ENCODE results near the gene SPATA46. TPM values are rescaled to one million over a fixed set of nuclear protein-coding genes. Genes with fewer than 3 reads are reported as not detected.

Gene SPATA46
- total and polyA plus RNA-seq, 2 experiments from 2014 or later: not detected

DNA sequence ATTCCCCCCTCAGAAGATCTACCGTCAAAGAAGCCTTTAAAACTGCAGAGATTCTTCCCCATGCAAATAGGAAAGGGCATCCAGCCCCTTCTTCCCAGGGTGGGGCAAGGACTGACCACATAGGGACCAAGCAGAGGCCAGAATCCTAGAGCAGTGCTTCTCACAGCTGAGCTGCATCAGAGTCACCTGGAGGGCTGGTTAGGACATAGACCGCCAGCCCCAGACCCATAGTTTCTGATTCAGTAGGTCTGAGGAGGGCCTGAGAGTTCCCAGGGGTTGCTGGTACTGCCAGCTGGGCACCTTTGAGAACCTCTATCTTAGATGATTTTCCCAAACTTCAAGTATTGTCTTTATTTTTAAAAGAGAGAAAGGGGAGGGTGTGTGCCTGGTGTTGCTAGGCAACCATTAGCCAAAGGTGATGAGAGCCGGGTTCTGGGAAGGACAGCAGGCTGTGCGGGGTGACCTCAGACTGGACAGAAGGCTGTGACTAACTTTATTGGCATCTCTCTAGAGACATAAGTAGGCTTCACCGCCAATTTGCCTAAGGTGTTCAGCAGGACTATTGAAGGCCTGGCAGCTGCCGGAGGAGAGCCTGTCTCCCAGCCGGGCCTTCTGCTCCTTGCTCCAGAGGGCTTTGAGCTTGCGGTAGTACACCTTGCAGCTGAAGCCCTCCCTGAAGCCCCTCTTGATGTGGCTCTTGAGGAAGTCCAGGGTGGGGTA, 3.0 kb downstream of the SPATA46 start:
- Histone ChIP-seq H2AFZ (no peak overlapping the region), H3K79me2 (no peaks in the 10 kb centered on the region), H3K4me2 (no peak overlapping the region), H3K9me3 (ENCODE audit: low read depth) (no peaks in the 10 kb centered on the region), H4K20me1 (ENCODE audit: insufficient read depth, poor library complexity, severe bottlenecking) (no peaks in the 10 kb centered on the region), H3K27ac (no peak overlapping the region), H3K4me1 (ENCODE audit: insufficient read depth) (peaks cover 6% of the 10 kb centered on the region), H3K4me3 (no peak overlapping the region), H3K36me3 (replicated peaks; ENCODE audit: insufficient read depth, low read depth) (no peaks in the 10 kb centered on the region), H3K9me2 (replicated peaks; ENCODE audit: insufficient read depth) (no peaks in the 10 kb centered on the region), H3K27me3 (no peaks in the 10 kb centered on the region)
- 72% methylated on average over 8 of the region's 8 CpGs for WGBS (ENCODE audit: low lambda C conversion rate, missing lambda C conversion rate)
- DNase-seq (ENCODE audit: low spot score): no peak
- TF ChIP-seq, protein P1, sequence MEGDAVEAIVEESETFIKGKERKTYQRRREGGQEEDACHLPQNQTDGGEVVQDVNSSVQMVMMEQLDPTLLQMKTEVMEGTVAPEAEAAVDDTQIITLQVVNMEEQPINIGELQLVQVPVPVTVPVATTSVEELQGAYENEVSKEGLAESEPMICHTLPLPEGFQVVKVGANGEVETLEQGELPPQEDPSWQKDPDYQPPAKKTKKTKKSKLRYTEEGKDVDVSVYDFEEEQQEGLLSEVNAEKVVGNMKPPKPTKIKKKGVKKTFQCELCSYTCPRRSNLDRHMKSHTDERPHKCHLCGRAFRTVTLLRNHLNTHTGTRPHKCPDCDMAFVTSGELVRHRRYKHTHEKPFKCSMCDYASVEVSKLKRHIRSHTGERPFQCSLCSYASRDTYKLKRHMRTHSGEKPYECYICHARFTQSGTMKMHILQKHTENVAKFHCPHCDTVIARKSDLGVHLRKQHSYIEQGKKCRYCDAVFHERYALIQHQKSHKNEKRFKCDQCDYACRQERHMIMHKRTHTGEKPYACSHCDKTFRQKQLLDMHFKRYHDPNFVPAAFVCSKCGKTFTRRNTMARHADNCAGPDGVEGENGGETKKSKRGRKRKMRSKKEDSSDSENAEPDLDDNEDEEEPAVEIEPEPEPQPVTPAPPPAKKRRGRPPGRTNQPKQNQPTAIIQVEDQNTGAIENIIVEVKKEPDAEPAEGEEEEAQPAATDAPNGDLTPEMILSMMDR (IDR thresholded peaks at IDR 0.05; ENCODE audit: poor library complexity): no peak
- TF ChIP-seq EZH2 (IDR thresholded peaks at IDR 0.05; ENCODE audit: borderline replicate concordance) (no peak), EZH2phosphoT487 (IDR thresholded peaks at IDR 0.05; ENCODE audit: low read depth, severe bottlenecking, unreplicated experiment) (no peak)

DNA sequence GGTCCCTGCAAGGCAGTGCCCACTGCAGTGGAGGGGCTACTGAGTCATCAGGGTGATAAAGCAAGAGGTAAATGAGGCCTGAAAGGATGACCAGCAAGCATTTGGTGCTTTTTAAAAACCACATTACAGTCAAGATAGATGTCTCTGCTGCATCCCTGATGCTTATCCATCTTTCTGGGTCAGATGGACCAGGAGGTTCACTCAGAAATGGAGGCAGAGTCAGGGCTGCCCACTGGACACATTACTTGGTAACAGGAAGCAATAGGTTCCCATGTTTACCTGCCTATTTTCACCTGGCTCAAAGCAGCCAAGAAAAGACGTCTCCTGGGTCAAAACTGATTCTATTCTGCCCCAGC, 3.6 kb downstream of the SPATA46 start:
- H4K20me1 ChIP-seq (ENCODE audit: insufficient read depth, poor library complexity, severe bottlenecking): no peaks in the 10 kb centered on the region
- H3K9me3 ChIP-seq (ENCODE audit: low read depth): no peaks in the 10 kb centered on the region
- no peak overlapping the region for H3K4me3 ChIP-seq
- DNase-seq (ENCODE audit: low spot score): no peak
- no peak overlapping the region for H2AFZ ChIP-seq
- no peaks in the 10 kb centered on the region for H3K36me3 ChIP-seq (replicated peaks; ENCODE audit: insufficient read depth, low read depth)
- H3K4me1 ChIP-seq (ENCODE audit: insufficient read depth): peaks cover 7% of the 10 kb centered on the region
- no peak for TF ChIP-seq EZH2 (IDR thresholded peaks at IDR 0.05; ENCODE audit: borderline replicate concordance)
- TF ChIP-seq, protein P1 (IDR thresholded peaks at IDR 0.05; ENCODE audit: poor library complexity): no peak
- no peak for TF ChIP-seq EZH2phosphoT487 (IDR thresholded peaks at IDR 0.05; ENCODE audit: low read depth, severe bottlenecking, unreplicated experiment)
- WGBS (ENCODE audit: low lambda C conversion rate, missing lambda C conversion rate): 81% methylated on average over 1 of the region's 1 CpG
- H3K27ac ChIP-seq: no peak overlapping the region
- H3K4me2 ChIP-seq: no peak overlapping the region
- no peaks in the 10 kb centered on the region for H3K27me3 ChIP-seq
- H3K79me2 ChIP-seq: no peaks in the 10 kb centered on the region
- H3K9me2 ChIP-seq (replicated peaks; ENCODE audit: insufficient read depth): no peaks in the 10 kb centered on the region

DNA sequence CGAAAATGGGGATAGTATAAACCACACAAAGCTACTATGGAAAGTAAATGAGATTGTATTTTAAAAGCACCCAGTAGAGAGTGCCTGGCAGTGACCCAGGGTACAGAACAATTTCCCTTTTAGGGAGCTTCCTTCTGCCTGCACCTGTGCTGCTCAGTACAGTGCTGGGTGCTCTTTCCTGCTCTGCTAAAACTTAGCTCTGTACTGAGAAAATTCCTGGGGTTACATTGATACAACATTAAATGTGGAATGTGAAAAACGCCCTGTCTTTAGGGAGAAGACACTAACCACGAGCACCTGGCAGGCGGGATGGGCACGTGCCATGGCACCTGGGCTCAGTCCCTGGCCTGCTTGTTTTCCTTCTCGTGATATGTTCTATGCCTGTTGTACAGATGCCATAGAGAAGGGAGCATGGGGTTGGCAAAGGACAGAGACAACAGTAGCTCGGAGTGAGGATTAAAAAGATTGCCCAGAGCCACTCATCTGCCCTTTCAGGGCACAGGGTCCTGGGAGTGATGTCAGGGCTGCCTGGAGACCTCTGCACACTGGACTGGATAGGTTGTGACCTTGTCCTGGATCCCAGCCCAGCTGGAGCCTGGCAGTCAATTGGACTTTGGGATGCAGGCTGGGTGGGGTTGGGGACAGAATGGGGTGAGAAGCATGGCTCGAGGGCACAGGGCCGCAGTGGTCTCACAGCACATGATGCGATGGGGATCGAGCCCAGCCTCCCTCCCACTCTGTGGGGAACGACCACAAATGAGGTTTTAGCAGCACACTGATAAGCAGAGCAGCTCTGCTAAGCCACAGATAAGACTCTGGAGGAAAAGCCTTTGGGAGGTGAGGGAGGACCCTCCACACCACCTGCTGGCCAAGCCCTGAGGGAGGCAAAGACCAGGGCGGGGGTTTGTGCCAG, 4.2 kb downstream of the SPATA46 start:
- peaks cover 7% of the 10 kb centered on the region for H3K4me1 ChIP-seq (ENCODE audit: insufficient read depth)
- no peak overlapping the region for H3K4me3 ChIP-seq
- TF ChIP-seq EZH2 (IDR thresholded peaks at IDR 0.05; ENCODE audit: borderline replicate concordance) (no peak), EZH2phosphoT487 (IDR thresholded peaks at IDR 0.05; ENCODE audit: low read depth, severe bottlenecking, unreplicated experiment) (no peak)
- TF ChIP-seq, protein P1 (IDR thresholded peaks at IDR 0.05; ENCODE audit: poor library complexity): no peak
- H3K27me3 ChIP-seq: no peaks in the 10 kb centered on the region
- no peak overlapping the region for H3K4me2 ChIP-seq
- WGBS (ENCODE audit: low lambda C conversion rate, missing lambda C conversion rate): 64% methylated on average over 13 of the region's 13 CpGs
- no peaks in the 10 kb centered on the region for H3K9me3 ChIP-seq (ENCODE audit: low read depth)
- no peak overlapping the region for H3K27ac ChIP-seq
- no peak overlapping the region for H2AFZ ChIP-seq
- no peaks in the 10 kb centered on the region for H3K36me3 ChIP-seq (replicated peaks; ENCODE audit: insufficient read depth, low read depth)
- no peaks in the 10 kb centered on the region for H3K79me2 ChIP-seq
- no peak for DNase-seq (ENCODE audit: low spot score)
- no peaks in the 10 kb centered on the region for H3K9me2 ChIP-seq (replicated peaks; ENCODE audit: insufficient read depth)
- H4K20me1 ChIP-seq (ENCODE audit: insufficient read depth, poor library complexity, severe bottlenecking): no peaks in the 10 kb centered on the region

Data from hepatocyte (in vitro differentiated cells).